ENCODE data around the gene C5AR1.
"Not testable (repeated sequence)": the region's sequence is repeated elsewhere in the genome, so short reads cannot be mapped to it uniquely, and the experiment has no call there.

C5AR1 gene

GRCh38 chr19:47330466-47330869 is 20.8 kb downstream of the C5AR1 start:
- Histone ChIP-seq H3K9me3 (ENCODE audit: low read depth, low read length) (no peaks in the 10 kb centered on the region), H3K9ac (ENCODE audit: insufficient read length) (no peak overlapping the region), H3K27ac (no peak overlapping the region), H3K36me3 (ENCODE audit: insufficient read depth, low read length) (no peaks in the 10 kb centered on the region), H3K4me3 (no peak overlapping the region)
- DNase-seq (ENCODE audit: low read depth, low spot score), result no peak
- no peak for TF ChIP-seq POLR2AphosphoS5 (IDR thresholded peaks at IDR 0.05; ENCODE audit: borderline replicate concordance, low read depth, low read length)
- TF ChIP-seq EZH2 (IDR thresholded peaks at IDR 0.05), result no peak

DNA sequence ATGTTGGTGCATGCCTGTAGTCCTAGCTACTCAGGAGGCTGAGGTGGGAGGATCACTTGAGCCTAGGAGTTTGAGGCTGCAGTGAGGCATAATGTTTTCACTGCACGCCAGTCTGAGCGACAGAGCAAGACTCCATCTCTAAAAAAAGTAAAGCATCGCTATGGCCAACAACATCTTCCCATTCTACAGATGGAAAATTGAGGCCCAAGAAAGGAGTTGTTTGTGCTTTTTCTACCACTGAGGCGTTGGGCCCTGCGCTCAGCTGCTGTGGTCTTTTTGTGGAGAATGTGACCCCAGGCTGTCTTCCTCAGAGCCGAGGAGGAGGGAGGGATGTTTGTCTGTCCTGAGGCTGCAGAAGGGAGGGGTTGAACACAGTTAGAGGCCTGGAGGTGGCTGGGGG is 21.8 kb downstream of the C5AR1 start:
- no peak overlapping the region for H3K27ac ChIP-seq
- no peaks in the 10 kb centered on the region for H3K9me3 ChIP-seq (ENCODE audit: low read depth, low read length)
- no peak for DNase-seq (ENCODE audit: low read depth, low spot score)
- H3K36me3 ChIP-seq (ENCODE audit: insufficient read depth, low read length), result no peaks in the 10 kb centered on the region
- H3K9ac ChIP-seq (ENCODE audit: insufficient read length), result no peak overlapping the region
- TF ChIP-seq EZH2 (IDR thresholded peaks at IDR 0.05) (no peak), POLR2AphosphoS5 (IDR thresholded peaks at IDR 0.05; ENCODE audit: borderline replicate concordance, low read depth, low read length) (no peak), FOXP2 (optimal IDR thresholded peaks at IDR 0.05; ENCODE audit: control extremely low read depth, extremely low read length, insufficient read depth) (no peak)
- no peak overlapping the region for H3K4me3 ChIP-seq

DNA sequence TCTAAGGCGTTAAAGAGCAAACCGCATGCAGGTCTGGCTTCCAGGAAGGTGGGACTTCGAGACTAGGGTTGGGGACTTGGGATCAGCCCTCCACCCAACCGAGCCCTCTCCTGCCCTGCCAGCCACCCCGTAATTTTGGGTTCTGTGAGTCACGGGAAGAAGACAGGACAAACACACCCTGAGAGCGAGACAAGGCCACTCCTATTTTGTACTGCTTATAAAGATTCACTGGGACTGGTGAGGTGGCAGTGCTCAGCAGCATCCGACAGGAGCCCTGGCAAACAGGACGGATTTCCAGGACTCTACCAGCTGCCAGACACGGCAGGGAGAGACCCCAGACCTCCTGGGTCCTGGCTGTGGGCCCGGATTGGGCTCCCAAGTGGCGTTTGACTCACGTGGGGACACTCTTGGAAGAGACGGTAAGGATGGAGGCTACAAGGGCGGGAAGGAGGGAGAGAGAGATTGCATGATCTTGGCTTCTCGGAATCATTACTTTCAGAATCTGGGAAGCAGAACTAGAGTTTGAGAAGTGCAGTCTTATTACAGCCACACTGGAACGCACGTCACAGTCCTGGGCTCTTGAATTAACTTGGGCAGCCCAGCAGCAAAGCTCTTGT is 22.4 kb downstream of the C5AR1 start, which contains the start of gene C5AR2:
Gene C5AR2 (plus strand): TSS at position 245 of the 617 bp plus-strand sequence. CDS start 8,625 bp downstream, outside the sequence.
- DNase-seq (ENCODE audit: low read depth, low spot score), result no peak
- no peak for TF ChIP-seq FOXP2 (optimal IDR thresholded peaks at IDR 0.05; ENCODE audit: control extremely low read depth, extremely low read length, insufficient read depth)
- no peak for TF ChIP-seq POLR2AphosphoS5 (IDR thresholded peaks at IDR 0.05; ENCODE audit: borderline replicate concordance, low read depth, low read length)
- no peak for TF ChIP-seq EZH2 (IDR thresholded peaks at IDR 0.05)
- H3K27ac ChIP-seq, result no peak within 1 kb of the TSS
- H3K4me3 ChIP-seq, result no peak within 1 kb of the TSS
- no peak within 1 kb of the TSS for H3K9ac ChIP-seq (ENCODE audit: insufficient read length)
- H3K36me3 ChIP-seq (ENCODE audit: insufficient read depth, low read length), result no peaks in the 10 kb centered on the region
- H3K9me3 ChIP-seq (ENCODE audit: low read depth, low read length), result no peaks in the 10 kb centered on the region

DNA sequence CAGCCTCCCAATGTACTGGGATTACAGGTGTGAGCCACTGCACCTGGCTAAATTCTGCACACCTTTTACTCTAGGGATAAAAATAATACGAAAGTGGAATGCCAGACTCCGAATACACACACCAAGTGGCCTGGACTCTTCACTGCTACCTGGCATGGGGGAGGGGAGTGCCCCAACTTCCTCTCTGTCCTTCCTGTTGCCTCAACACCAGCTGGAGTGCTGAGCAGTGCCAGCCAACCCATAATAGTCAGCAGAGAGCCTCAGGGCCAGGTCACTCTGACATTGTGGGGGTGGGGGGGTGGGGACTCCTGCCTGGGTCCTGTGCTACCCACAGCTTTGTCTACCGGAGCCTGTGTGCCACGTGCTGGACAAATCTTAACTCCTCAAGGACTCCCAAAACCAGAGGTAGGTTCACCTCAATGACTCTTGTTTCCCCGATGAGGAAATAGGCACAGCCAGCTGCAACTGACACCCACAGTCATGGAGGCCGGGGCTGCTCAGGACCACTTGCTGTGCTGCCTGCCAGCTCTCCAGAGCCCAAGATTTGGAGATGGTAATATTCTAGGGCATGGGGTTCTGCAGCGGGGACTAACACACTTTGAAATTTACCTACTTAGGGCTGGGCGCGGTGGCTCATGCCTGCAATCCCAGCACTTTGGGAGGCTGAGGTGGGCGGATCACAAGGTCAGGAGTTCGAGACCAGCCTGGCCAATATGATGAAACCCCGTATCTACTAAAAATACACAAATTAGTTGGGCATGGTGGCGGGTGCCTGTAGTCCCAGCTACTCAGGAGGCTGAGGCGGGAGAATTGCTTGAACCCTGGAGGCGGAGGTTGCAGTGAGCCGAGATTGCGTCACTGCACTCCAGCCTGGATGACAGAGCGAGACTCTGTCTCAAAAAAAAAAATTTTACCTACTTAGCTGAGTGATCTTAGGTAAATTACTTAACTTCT is 27.4 kb downstream of the C5AR1 start:
- H3K4me3 ChIP-seq; DNase-seq (ENCODE audit: low read depth, low spot score): not testable (repeated sequence)

GRCh38 chr19:47339196-47339880 is 29.7 kb downstream of the C5AR1 start:
- Histone ChIP-seq H3K27ac (no peak overlapping the region), H3K36me3 (ENCODE audit: insufficient read depth, low read length) (no peaks in the 10 kb centered on the region), H3K9me3 (ENCODE audit: low read depth, low read length) (no peaks in the 10 kb centered on the region), H3K9ac (ENCODE audit: insufficient read length) (no peak overlapping the region), H3K4me3 (no peak overlapping the region)
- TF ChIP-seq EZH2 (IDR thresholded peaks at IDR 0.05) (no peak), POLR2AphosphoS5 (IDR thresholded peaks at IDR 0.05; ENCODE audit: borderline replicate concordance, low read depth, low read length) (no peak), FOXP2 (optimal IDR thresholded peaks at IDR 0.05; ENCODE audit: control extremely low read depth, extremely low read length, insufficient read depth) (no peak)
- no peak for DNase-seq (ENCODE audit: low read depth, low spot score)

More for the DNA sequence above, 27.4 kb downstream of the C5AR1 start:
- not testable (repeated sequence) for H3K9ac ChIP-seq (ENCODE audit: insufficient read length); H3K36me3 ChIP-seq (ENCODE audit: insufficient read depth, low read length); H3K27ac ChIP-seq; H3K9me3 ChIP-seq (ENCODE audit: low read depth, low read length)

DNA sequence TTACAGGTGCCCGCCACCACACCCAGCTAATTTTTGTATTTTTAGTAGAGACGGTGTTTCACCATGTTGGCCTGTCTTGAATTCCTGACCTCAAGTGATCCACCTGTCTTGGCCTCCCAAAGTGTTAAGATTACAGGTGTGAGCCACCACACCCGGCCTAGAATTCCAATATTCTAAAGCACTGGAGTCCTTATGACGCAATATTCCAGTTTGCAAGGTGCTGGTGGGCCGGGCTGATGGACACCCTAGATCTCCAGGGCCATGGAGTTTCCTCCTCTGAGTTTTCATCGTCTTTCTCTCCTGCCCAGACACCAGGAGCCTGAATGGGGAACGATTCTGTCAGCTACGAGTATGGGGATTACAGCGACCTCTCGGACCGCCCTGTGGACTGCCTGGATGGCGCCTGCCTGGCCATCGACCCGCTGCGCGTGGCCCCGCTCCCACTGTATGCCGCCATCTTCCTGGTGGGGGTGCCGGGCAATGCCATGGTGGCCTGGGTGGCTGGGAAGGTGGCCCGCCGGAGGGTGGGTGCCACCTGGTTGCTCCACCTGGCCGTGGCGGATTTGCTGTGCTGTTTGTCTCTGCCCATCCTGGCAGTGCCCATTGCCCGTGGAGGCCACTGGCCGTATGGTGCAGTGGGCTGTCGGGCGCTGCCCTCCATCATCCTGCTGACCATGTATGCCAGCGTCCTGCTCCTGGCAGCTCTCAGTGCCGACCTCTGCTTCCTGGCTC is 31.0 kb downstream of the C5AR1 start:
- Histone ChIP-seq H3K27ac (no peak overlapping the region), H3K9ac (ENCODE audit: insufficient read length) (no peak overlapping the region)

DNA sequence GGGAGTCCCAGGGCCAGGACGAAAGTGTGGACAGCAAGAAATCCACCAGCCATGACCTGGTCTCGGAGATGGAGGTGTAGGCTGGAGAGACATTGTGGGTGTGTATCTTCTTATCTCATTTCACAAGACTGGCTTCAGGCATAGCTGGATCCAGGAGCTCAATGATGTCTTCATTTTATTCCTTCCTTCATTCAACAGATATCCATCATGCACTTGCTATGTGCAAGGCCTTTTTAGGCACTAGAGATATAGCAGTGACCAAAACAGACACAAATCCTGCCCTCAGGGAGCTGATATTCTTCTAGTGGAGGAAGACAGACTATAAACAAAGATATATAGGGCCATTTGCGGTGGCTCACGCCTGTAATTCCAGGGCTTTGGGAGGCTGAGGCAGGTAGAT is 32.1 kb downstream of the C5AR1 start:
- no peak for DNase-seq (ENCODE audit: low read depth, low spot score)
- H3K27ac ChIP-seq, result no peak overlapping the region
- no peak overlapping the region for H3K9ac ChIP-seq (ENCODE audit: insufficient read length)
- no peak overlapping the region for H3K4me3 ChIP-seq
- TF ChIP-seq EZH2 (IDR thresholded peaks at IDR 0.05) (no peak), FOXP2 (optimal IDR thresholded peaks at IDR 0.05; ENCODE audit: control extremely low read depth, extremely low read length, insufficient read depth) (no peak), POLR2AphosphoS5 (IDR thresholded peaks at IDR 0.05; ENCODE audit: borderline replicate concordance, low read depth, low read length) (no peak)
- no peaks in the 10 kb centered on the region for H3K9me3 ChIP-seq (ENCODE audit: low read depth, low read length)
- H3K36me3 ChIP-seq (ENCODE audit: insufficient read depth, low read length), result no peaks in the 10 kb centered on the region

More for the DNA sequence above, 31.0 kb downstream of the C5AR1 start:
- Histone ChIP-seq H3K36me3 (ENCODE audit: insufficient read depth, low read length) (no peaks in the 10 kb centered on the region), H3K4me3 (no peak overlapping the region), H3K9me3 (ENCODE audit: low read depth, low read length) (no peaks in the 10 kb centered on the region)
- DNase-seq (ENCODE audit: low read depth, low spot score), result no peak
- TF ChIP-seq POLR2AphosphoS5 (IDR thresholded peaks at IDR 0.05; ENCODE audit: borderline replicate concordance, low read depth, low read length) (no peak), EZH2 (IDR thresholded peaks at IDR 0.05) (no peak), FOXP2 (optimal IDR thresholded peaks at IDR 0.05; ENCODE audit: control extremely low read depth, extremely low read length, insufficient read depth) (no peak)
